K562 (cell line): ENCODE data around the gene ZBTB32. TPM values are rescaled to one million over a fixed set of nuclear protein-coding genes. Genes with fewer than 3 reads are reported as not detected.

Source experiments
- ARID4B ChIP-seq: sonication (generic); formaldehyde crosslinking; IDR thresholded peaks from 2 replicates; pipeline ENCODE4 v1.8.0; 2022; ENCODE audit warnings: mild to moderate bottlenecking, missing genetic modification reagents
- CC2D1A ChIP-seq: fragments of 450-650 bp; IDR thresholded peaks from 2 replicates; pipeline ENCODE4 v1.6.1; 2017; ENCODE audit warnings: mild to moderate bottlenecking
- CCNT2 ChIP-seq: IDR thresholded peaks from 2 replicates; pipeline ENCODE4 v1.6.1; 2011; ENCODE audit warnings: borderline replicate concordance, low read depth, mild to moderate bottlenecking, moderate library complexity, mixed read lengths, low read length; ENCODE audit not compliant: insufficient read length; ENCODE audit errors: extremely low read depth
- DDX20 ChIP-seq: fragments of 450-650 bp; IDR thresholded peaks from 2 replicates; pipeline ENCODE4 v1.6.1; 2016; ENCODE audit warnings: missing genetic modification characterization, low read depth, mild to moderate bottlenecking, missing compliant biosample characterization, moderate library complexity
- DEAF1 ChIP-seq: fragments of 450-650 bp; formaldehyde crosslinking; IDR thresholded peaks from 2 replicates; pipeline ENCODE4 v1.4.0; 2020; ENCODE audit warnings: mild to moderate bottlenecking, moderate library complexity
- EGR1 ChIP-seq: fragments of 450-650 bp; conservative IDR thresholded peaks from 2 replicates; pipeline ENCODE4 v1.6.1; 2017; ENCODE audit warnings: mild to moderate bottlenecking
- HIVEP1 ChIP-seq: fragments of 250-450 bp; sonication (Bioruptor Pico); IDR thresholded peaks from 2 replicates; pipeline ENCODE4 v1.4.0; 2020; ENCODE audit warnings: mild to moderate bottlenecking
- HMBOX1 ChIP-seq: sonication (generic); IDR thresholded peaks from 2 replicates; pipeline ENCODE4 v1.6.1; 2016
- HMG20A ChIP-seq: fragments of 450-650 bp; formaldehyde crosslinking; conservative IDR thresholded peaks from 2 replicates; pipeline ENCODE4 v1.4.0; 2020; ENCODE audit warnings: mild to moderate bottlenecking, mixed read lengths
- HMGXB4 ChIP-seq: sonication (generic); formaldehyde crosslinking; IDR thresholded peaks from 2 replicates; pipeline ENCODE4 v1.8.1; 2023; ENCODE audit warnings: mild to moderate bottlenecking, missing genetic modification reagents
- HSF4 ChIP-seq: fragments of 250-450 bp; sonication (Bioruptor Pico); IDR thresholded peaks from 2 replicates; pipeline ENCODE4 v2.1.2; 2022; ENCODE audit warnings: mild to moderate bottlenecking, moderate library complexity, borderline replicate concordance
- NEUROD1 ChIP-seq: fragments of 150-350 bp; IDR thresholded peaks from 2 replicates; pipeline ENCODE4 v1.6.1; 2014; ENCODE audit warnings: borderline replicate concordance, low read length, low read depth; ENCODE audit not compliant: partially characterized antibody
- SPI1 ChIP-seq: IDR thresholded peaks from 2 replicates; pipeline ENCODE4 v1.6.1; 2011; ENCODE audit warnings: low read depth, low read length, control low read depth, borderline replicate concordance
- TFAM ChIP-seq: fragments of 250-450 bp; sonication (Bioruptor Pico); conservative IDR thresholded peaks from 2 replicates; pipeline ENCODE4 v1.5.0; 2021; ENCODE audit warnings: mild to moderate bottlenecking, moderate library complexity
- ZBTB1 ChIP-seq: sonication (generic); formaldehyde crosslinking; IDR thresholded peaks from 2 replicates; pipeline ENCODE4 v1.8.1; 2023; ENCODE audit warnings: missing genetic modification reagents, low read depth, mild to moderate bottlenecking, borderline replicate concordance
- ZBTB7A ChIP-seq: IDR thresholded peaks from 2 replicates; pipeline ENCODE4 v1.6.1; 2011; ENCODE audit warnings: low read depth, mild to moderate bottlenecking, low read length, moderate library complexity, borderline replicate concordance; ENCODE audit not compliant: control insufficient read depth
- ZNF121 ChIP-seq: sonication (generic); formaldehyde crosslinking; conservative IDR thresholded peaks from 2 replicates; pipeline ENCODE4 v1.8.0; 2022; ENCODE audit warnings: missing genetic modification reagents
- ZNF696 ChIP-seq: fragments of 250-450 bp; sonication (Bioruptor Pico); conservative IDR thresholded peaks from 2 replicates; pipeline ENCODE4 v1.4.0; 2020; ENCODE audit warnings: mild to moderate bottlenecking, moderate library complexity
- ZNF780A ChIP-seq: fragments of 250-450 bp; sonication (Bioruptor Pico); IDR thresholded peaks from 2 replicates; pipeline ENCODE4 v1.5.0; 2021; ENCODE audit warnings: mild to moderate bottlenecking
- polyA plus RNA-seq, 8 experiments: library from polyadenylated mRNA; depleted of rRNA in 4 of 8; stranded (reverse) in 5 of 8; unstranded in 3 of 8; fragments of >200 nt; fragmentation: Nextera tagmentation in 2 of 8; fragmentation: Illumina TruSeq in 1 of 8; extraction: Ambion mirVana in 2 of 8; extraction: Trizol in 1 of 8; gene quantifications; 2 replicates each; pipeline versions ENCODE4 v1.2.1 to v1.2.3, GENCODE V29; 2011 to 2014; ENCODE audit warnings: inconsistent platforms in 1 of 8, missing spikeins in 1 of 8
- total RNA-seq, 7 experiments: library from RNA; depleted of rRNA in 6 of 7; stranded (reverse); fragments of >200 nt in 6 of 7; fragmentation: Illumina TruSeq in 2 of 7; extraction: Trizol in 2 of 7; gene quantifications; 2 replicates each; pipeline versions ENCODE4 v1.2.1 to v1.2.3, GENCODE V29; 2011 to 2021; ENCODE audit warnings: low replicate concordance in 1 of 7

ZBTB32 gene
- total and polyA plus RNA-seq, 9 of the 15 experiments (the other 6 are each of a cell fraction or from before 2014, with no cell fraction given) = 0.20 TPM; not detected in 8

- TF ChIP-seq ZBTB7A = peak; percentile 33
- TF ChIP-seq ZBTB1 = no peak
- no peak for TF ChIP-seq HMG20A (CRISPR knock-in tag)
- no peak for TF ChIP-seq DEAF1
- TF ChIP-seq NEUROD1 = no peak
- TF ChIP-seq HMBOX1 = no peak
- peak; percentile 52 for TF ChIP-seq EGR1
- TF ChIP-seq HMGXB4 = peak; percentile 67; the same call in 1 of the 2 replicates
- TF ChIP-seq CC2D1A = no peak; the same call in 1 of the 2 replicates
- TF ChIP-seq ARID4B (CRISPR knock-in tag) = peak; percentile 71; the same call in 1 of the 2 replicates
- peak; percentile 41 for TF ChIP-seq CCNT2
- TF ChIP-seq HIVEP1 (CRISPR knock-in tag) = no peak
- TF ChIP-seq SPI1 = no peak
- TF ChIP-seq DDX20 (tag) = no peak
- no peak for TF ChIP-seq ZNF121
- TF ChIP-seq ZNF696 = no peak
- no peak for TF ChIP-seq ZNF780A (CRISPR knock-in tag)
- TF ChIP-seq HSF4 (CRISPR knock-in tag) = no peak
- no peak for TF ChIP-seq TFAM (CRISPR knock-in tag)
These were observed 36.3 kb downstream of the ZBTB32 start (continued) for GRCh38 chr19:35740423-35741202.
